Measurements from ENCODE around the gene TNFRSF4.
"Not testable (repeated sequence)": the region's sequence is repeated elsewhere in the genome, so short reads cannot be mapped to it uniquely, and the experiment has no call there.

Gene TNFRSF4

GRCh38 chr1:1179983-1180861 is 33.7 kb downstream of the TNFRSF4 start:
- no peak for DNase-seq

- DNase-seq = no peak
Observed at GRCh38 chr1:1179346-1179982, 34.5 kb downstream of the TNFRSF4 start.

- DNase-seq = no peak
Observed at GRCh38 chr1:1178794-1179331, 35.1 kb downstream of the TNFRSF4 start.

GRCh38 chr1:1177452-1178206 is 36.3 kb downstream of the TNFRSF4 start:
- no peak for DNase-seq

- no peak for DNase-seq
Observed at GRCh38 chr1:1176931-1177330, 37.0 kb downstream of the TNFRSF4 start.

- not testable (repeated sequence) for DNase-seq
Observed at GRCh38 chr1:1176063-1176761, 37.7 kb downstream of the TNFRSF4 start.

GRCh38 chr1:1175221-1176062 is 38.5 kb downstream of the TNFRSF4 start:
- no peak for DNase-seq

- DNase-seq = no peak
Observed at GRCh38 chr1:1173793-1174415, 40.0 kb downstream of the TNFRSF4 start, which contains the start of gene TTLL10. TSS of gene TTLL10 (plus strand) at chr1:1173880. CDS start at chr1:1179216, 5,336 bp downstream.

GRCh38 chr1:1173061-1173792 is 40.7 kb downstream of the TNFRSF4 start:
- no peak for DNase-seq

GRCh38 chr1:1171546-1172340 is 42.2 kb downstream of the TNFRSF4 start:
- DNase-seq = no peak

- no peak for DNase-seq
Observed at GRCh38 chr1:1171161-1171545, 42.8 kb downstream of the TNFRSF4 start.

- DNase-seq = no peak
Observed at GRCh38 chr1:1170215-1171091, 43.5 kb downstream of the TNFRSF4 start.

GRCh38 chr1:1169429-1170214 is 44.3 kb downstream of the TNFRSF4 start:
- no peak for DNase-seq

- DNase-seq = no peak
Observed at GRCh38 chr1:1168451-1169411, 45.2 kb downstream of the TNFRSF4 start.

- DNase-seq = no peak
Observed at GRCh38 chr1:1167841-1168450, 46.0 kb downstream of the TNFRSF4 start.

GRCh38 chr1:1167398-1167821 is 46.5 kb downstream of the TNFRSF4 start:
- DNase-seq = no peak
